Dendritic cell treated with granulocyte-macrophage colony-stimulating factor and Interleukin-4, amounts not matched to agents 40 ng/mL and 50 ng/mL, for 4 days (primary cell): ENCODE data around the gene CS.
"Not testable (repeated sequence)": the region's sequence is repeated elsewhere in the genome, so short reads cannot be mapped to it uniquely, and the experiment has no call there.

Experiments used
- H3K27ac Mint-ChIP-seq: one replicate; pipeline ENCODE4 v1.8.0; 2022; ENCODE audit warnings: mild to moderate bottlenecking, mixed read lengths
- H3K27me3 Mint-ChIP-seq: one replicate; pipeline ENCODE4 v1.8.0; 2022; ENCODE audit warnings: mild to moderate bottlenecking, mixed read lengths
- H3K36me3 Mint-ChIP-seq: one replicate; pipeline ENCODE4 v1.8.0; 2022; ENCODE audit warnings: low read depth, mixed read lengths
- H3K4me1 Mint-ChIP-seq: one replicate; pipeline ENCODE4 v1.8.0; 2022; ENCODE audit warnings: low read depth, mixed read lengths
- H3K4me3 Mint-ChIP-seq: one replicate; pipeline ENCODE4 v1.8.0; 2022; ENCODE audit warnings: mild to moderate bottlenecking, moderate library complexity, mixed read lengths
- H3K9me3 Mint-ChIP-seq: one replicate; pipeline ENCODE4 v1.8.0; 2022; ENCODE audit warnings: mixed read lengths
- intact Hi-C: fragments of 100-400 bp; cut with micrococcal nuclease; formaldehyde crosslinking; loops from one replicate; pipeline ENCODE4 v1.15.0; 2022

Gene CS

DNA sequence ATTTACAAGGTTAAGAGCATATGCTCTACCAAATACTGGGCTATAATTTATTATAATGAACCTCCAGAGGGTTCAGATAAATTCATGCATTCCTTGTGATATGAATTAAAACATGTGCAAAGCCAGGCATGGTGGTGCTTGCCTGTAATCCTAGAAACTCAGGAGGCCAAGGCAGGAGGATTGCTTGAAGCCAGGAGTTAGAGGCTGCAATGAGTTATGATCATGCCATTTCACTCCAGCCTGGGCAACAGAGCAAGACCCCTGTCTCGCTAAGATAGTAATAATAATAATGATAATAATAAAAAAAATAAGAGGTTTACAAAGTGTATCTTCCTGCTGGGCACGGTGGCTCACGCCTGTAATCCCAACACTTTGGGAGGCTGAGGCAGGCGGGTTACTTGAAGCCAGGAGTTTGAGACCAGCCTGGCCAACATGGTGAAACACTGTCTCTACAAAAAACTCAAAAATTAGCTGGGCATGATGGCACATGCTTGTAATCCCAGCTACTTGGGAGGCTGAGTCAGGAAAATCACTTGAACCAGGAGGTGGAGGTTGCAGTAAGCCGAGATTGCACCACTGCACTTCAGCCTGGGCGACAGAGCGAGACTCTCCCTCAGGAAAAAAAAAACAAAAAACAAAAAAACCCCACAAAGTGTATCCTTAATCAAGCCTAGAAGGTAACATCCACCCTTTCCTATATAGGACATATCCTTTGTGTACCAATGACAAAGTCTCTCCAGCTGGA, 7.3 kb upstream of the CS start:
- H3K4me3 Mint-ChIP-seq, result no peak overlapping the region
- H3K4me1 Mint-ChIP-seq, result peaks cover 14% of the 10 kb centered on the region
- intact Hi-C loops, result no loop called here
- H3K9me3 Mint-ChIP-seq, result no peaks in the 10 kb centered on the region
- peaks cover 46% of the 10 kb centered on the region for H3K36me3 Mint-ChIP-seq
- H3K27ac Mint-ChIP-seq, result no peak overlapping the region
- no peaks in the 10 kb centered on the region for H3K27me3 Mint-ChIP-seq

DNA sequence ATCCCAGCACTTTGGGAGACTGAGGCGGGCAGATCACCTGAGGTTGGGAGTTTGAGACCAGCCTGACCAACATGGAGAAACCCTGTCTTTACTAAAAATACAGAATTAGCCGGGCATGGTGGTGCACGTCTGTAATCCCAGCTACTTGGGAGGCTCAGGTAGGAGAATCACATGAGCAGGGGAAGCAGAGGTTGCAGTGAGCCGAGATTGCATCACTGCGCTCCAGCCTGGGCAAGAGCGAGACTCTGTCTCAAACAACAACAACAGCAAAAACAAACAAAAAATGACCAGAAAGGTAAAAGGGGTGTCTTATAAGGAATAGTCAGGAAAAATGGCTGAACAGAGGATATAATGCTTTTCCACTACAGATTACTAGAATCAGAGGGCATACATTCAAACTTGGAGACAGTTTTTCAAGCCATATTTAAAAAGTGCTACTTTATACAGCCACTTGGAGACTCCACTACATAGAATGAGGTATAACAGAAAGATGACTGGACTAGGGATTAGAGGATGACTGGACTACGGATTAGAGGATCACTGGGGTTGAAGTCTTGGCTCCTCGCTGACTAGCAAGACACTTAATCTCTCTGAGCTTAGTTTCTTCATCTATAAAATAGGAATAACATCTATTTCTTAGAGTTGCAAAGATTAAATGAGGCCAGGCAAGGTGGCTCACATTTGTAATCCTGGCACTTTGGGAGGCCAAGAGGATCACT, 4.9 kb upstream of the CS start:
- no peak overlapping the region for H3K4me3 Mint-ChIP-seq
- peaks cover 34% of the 10 kb centered on the region for H3K36me3 Mint-ChIP-seq
- no peaks in the 10 kb centered on the region for H3K27me3 Mint-ChIP-seq
- intact Hi-C loops, result no loop called here
- H3K9me3 Mint-ChIP-seq, result no peaks in the 10 kb centered on the region
- peaks cover 25% of the 10 kb centered on the region for H3K4me1 Mint-ChIP-seq
- no peak overlapping the region for H3K27ac Mint-ChIP-seq

DNA sequence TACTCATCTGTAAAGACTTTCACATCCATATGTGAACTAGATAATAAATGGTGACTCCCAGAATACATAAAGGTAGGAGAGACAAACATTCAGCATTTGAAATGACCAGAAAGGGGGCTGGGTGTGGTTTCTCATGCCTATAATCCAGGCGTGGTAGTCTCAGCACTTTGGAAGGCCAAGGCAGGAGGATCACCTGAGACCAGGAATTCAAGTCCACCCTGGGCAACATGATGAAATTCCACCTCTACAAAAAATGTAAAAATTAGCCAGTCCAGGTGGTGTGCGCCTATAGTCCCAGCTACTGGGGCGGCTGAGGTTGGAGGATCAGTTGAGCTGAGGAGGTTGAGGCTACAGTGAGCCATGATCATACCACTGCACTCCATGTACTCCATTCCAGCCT, 4.1 kb upstream of the CS start:
- H3K9me3 Mint-ChIP-seq, result no peaks in the 10 kb centered on the region
- peaks cover 34% of the 10 kb centered on the region for H3K36me3 Mint-ChIP-seq
- H3K27ac Mint-ChIP-seq, result no peak overlapping the region
- H3K4me3 Mint-ChIP-seq, result no peak overlapping the region
- intact Hi-C loops, result no loop called here
- H3K27me3 Mint-ChIP-seq, result no peaks in the 10 kb centered on the region
- H3K4me1 Mint-ChIP-seq, result peaks cover 21% of the 10 kb centered on the region

DNA sequence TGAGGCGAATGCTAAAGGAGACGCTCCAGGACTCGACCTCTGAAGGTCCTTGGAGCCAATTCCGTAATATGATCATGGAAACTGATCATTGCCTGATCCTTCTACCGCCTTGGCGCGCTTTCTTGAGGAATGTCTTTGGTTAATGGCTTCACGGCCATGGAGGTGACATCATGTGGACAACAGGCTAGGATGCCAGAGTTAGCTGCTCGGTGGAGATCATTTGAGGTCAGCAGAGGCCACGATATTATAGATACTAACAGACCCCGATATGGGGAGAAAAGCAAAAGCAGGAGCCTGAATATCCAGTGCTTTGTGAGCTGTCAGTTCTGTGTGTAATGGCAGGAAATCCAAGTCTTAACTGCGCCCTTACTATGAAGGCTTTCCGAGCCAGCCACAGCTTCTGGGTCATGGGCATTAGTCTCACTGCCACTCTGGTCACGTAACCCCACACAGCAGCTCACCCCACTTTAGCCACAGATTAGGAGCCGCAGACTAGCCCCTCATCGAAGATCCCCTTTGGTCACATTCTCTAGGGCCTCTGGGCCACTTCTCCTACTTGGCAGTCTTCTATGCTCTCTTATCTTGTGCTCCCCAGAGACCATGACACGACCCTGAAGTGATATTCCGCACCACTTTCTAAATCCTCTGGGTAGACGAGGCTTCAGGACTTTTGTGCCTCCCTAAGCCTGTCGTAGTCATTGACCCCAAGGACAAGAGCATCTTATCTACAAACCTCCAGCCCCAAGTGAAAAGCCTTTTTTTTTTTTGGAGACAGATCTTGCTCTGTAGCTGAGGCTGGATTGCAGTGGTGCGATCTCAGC, 724 bp upstream of the CS start:
- H3K27me3 Mint-ChIP-seq, result no peaks in the 10 kb centered on the region
- H3K27ac Mint-ChIP-seq, result peak overlapping the region; percentile 99
- H3K4me1 Mint-ChIP-seq, result peaks cover 54% of the 10 kb centered on the region
- H3K36me3 Mint-ChIP-seq, result peaks cover 52% of the 10 kb centered on the region
- intact Hi-C loops, result loop anchor here (1.0 kb wide), 2 partner anchors 15 to 34 kb away; no protein-coding TSS in a partner anchor
- peak overlapping the region; percentile 95 for H3K4me3 Mint-ChIP-seq
- H3K9me3 Mint-ChIP-seq, result no peaks in the 10 kb centered on the region

GRCh38 chr12:56299308-56299852, 750 bp downstream of the CS start:
- peak overlapping the region; percentile 99 for H3K27ac Mint-ChIP-seq
- H3K4me3 Mint-ChIP-seq, result peak overlapping the region; percentile 95
- H3K27me3 Mint-ChIP-seq, result no peaks in the 10 kb centered on the region
- peaks cover 41% of the 10 kb centered on the region for H3K36me3 Mint-ChIP-seq
- H3K4me1 Mint-ChIP-seq, result peaks cover 54% of the 10 kb centered on the region
- H3K9me3 Mint-ChIP-seq, result no peaks in the 10 kb centered on the region
- intact Hi-C loops, result no loop called here

GRCh38 chr12:56298828-56299227, 1.3 kb downstream of the CS start:
- H3K4me1 Mint-ChIP-seq, result peaks cover 58% of the 10 kb centered on the region
- no peaks in the 10 kb centered on the region for H3K9me3 Mint-ChIP-seq
- intact Hi-C loops, result no loop called here
- peak overlapping the region; percentile 95 for H3K4me3 Mint-ChIP-seq
- H3K27me3 Mint-ChIP-seq, result no peaks in the 10 kb centered on the region
- H3K36me3 Mint-ChIP-seq, result peaks cover 46% of the 10 kb centered on the region
- H3K27ac Mint-ChIP-seq, result peak overlapping the region; percentile 99

DNA sequence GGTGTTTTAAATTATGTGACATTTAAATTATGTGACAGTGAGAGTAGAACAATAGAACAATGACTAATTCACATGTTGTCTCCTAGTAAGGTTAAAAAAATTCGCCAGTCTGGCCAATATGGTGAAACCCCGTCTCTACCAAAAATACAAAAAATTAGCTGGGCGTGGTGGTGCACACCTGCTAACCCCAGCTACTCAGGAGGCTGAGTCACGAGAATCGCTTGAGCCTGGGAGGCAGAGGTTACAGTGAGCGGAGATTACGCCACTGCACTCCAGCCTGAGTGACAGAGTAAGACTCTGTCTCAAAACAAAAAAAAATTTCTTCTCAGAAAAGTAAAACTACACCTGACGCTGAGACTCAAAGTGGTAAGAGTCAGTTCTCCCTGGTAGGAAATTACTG, 2.7 kb downstream of the CS start:
- no peaks in the 10 kb centered on the region for H3K27me3 Mint-ChIP-seq
- H3K4me3 Mint-ChIP-seq, result peak overlapping the region; percentile 26
- H3K4me1 Mint-ChIP-seq, result peaks cover 64% of the 10 kb centered on the region
- H3K36me3 Mint-ChIP-seq, result peaks cover 54% of the 10 kb centered on the region
- peak overlapping the region; percentile 34 for H3K27ac Mint-ChIP-seq
- no peaks in the 10 kb centered on the region for H3K9me3 Mint-ChIP-seq
- intact Hi-C loops, result no loop called here

GRCh38 chr12:56296295-56296694, 3.8 kb downstream of the CS start:
- Mint-ChIP-seq H3K4me1 (peaks cover 56% of the 10 kb centered on the region), H3K9me3 (no peaks in the 10 kb centered on the region), H3K27me3 (no peaks in the 10 kb centered on the region), H3K4me3 (no peak overlapping the region), H3K36me3 (peaks cover 61% of the 10 kb centered on the region), H3K27ac (no peak overlapping the region)
- intact Hi-C loops, result no loop called here

DNA sequence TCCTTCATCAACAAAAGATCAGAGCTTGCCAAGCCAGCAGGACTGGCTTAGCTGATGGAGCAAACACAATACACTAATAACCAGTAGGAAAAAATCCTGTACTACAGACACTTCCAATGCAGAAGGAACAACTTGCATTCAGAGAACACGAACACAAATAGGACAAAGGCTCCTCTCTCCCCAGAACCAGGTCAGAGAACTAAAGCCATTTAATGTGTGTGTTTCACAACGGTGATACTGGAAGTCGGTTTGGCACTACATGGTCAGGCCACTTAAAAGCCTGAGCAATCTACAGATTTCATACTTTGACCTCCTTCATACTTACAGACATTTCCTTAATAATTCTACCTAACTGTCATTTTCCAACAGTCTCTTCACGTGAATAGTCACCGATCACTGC, 6.3 kb downstream of the CS start:
- Mint-ChIP-seq H3K27me3 (no peaks in the 10 kb centered on the region), H3K9me3 (no peaks in the 10 kb centered on the region), H3K27ac (no peak overlapping the region), H3K36me3 (peaks cover 66% of the 10 kb centered on the region), H3K4me3 (no peak overlapping the region), H3K4me1 (peaks cover 44% of the 10 kb centered on the region)
- intact Hi-C loops, result no loop called here

- Mint-ChIP-seq H3K36me3 (peaks cover 81% of the 10 kb centered on the region), H3K4me1 (peaks cover 12% of the 10 kb centered on the region), H3K4me3 (no peak overlapping the region), H3K27ac (no peak overlapping the region), H3K9me3 (no peaks in the 10 kb centered on the region), H3K27me3 (no peaks in the 10 kb centered on the region)
- intact Hi-C loops, result no loop called here
Observed at GRCh38 chr12:56288705-56289387, 11.3 kb downstream of the CS start.

DNA sequence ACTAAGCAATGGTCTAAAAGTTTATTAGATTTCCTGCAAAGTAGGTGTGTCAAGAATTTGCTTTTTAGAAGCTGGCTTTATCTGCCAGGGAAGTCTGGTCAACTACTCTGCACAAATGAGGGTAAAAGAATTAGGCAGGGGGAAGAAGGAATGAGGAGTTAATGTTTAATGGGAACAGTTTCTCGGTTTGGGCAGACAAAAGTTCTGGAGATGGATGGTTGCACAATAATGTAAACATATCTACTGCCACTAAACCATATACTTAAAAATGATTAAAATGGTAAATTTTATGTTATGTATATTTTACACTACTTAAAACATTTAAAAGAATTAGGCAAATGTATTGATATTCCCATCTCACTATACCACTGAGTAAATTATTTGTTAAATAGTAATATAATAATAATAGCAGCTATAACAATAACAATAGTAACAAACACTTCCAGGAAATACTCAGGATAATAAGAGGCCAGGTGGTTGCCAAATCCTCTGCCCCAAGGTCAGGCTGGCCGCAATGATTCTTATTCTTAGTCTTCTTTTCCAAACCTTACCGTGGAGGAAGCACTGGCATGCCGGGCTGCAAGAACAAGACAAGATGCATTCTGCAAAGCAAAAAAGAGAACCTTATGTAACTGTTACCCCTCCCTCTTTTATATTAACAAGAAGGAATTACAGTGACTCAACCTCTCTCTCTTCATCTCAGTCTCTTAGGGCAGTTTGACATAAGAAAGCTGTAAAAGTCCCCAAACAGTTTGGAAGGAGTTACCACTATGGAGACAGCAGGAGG, 13.9 kb downstream of the CS start:
- Mint-ChIP-seq H3K27ac (no peak overlapping the region), H3K4me1 (peaks cover 3% of the 10 kb centered on the region), H3K27me3 (no peaks in the 10 kb centered on the region), H3K36me3 (peaks cover 87% of the 10 kb centered on the region), H3K9me3 (no peaks in the 10 kb centered on the region), H3K4me3 (no peak overlapping the region)
- intact Hi-C loops, result no loop called here

DNA sequence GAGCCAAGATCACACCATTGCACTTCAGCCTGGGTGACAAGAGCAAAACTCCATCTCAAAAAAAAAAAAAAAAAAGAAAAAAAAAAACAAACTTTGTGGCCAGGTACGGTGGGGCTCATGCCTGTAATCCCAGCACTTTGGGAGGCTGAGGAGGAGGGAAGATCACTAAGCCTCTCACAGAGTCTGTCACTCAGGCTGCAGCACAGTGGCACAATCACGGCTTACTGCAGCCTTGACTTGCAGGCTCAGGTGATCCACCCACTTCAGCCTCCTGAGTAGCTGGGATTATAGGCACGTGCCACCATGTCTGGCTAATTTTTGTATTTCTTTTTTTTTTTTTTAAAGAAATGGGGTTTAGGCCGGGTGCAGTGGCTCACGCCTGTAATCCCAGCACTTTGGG, 15.9 kb downstream of the CS start:
- H3K9me3 Mint-ChIP-seq, intact Hi-C loops, H3K27me3 Mint-ChIP-seq, H3K4me3 Mint-ChIP-seq, H3K4me1 Mint-ChIP-seq, H3K27ac Mint-ChIP-seq: not testable (repeated sequence)
- peaks cover 88% of the 10 kb centered on the region for H3K36me3 Mint-ChIP-seq

DNA sequence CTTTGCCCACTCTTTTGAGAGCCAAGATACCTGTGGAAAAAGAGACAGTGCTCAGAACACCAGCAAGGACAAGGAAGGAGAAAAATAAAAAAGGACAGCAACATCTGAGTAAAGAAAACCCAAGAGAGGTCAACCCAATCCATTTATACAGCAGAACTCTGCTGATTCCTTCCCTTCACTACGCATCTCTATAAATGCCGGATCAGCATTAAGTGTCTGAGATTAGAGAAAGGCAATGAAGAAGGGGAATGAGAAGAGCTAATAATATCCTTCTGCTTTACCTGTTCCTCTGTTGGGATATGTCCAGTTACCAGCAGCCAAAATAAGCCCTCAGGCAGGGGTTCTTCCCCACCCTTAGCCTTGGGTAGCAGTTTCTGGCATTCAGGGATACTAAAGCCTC, 17.6 kb downstream of the CS start:
- H3K27ac Mint-ChIP-seq, result no peak overlapping the region
- peaks cover 96% of the 10 kb centered on the region for H3K36me3 Mint-ChIP-seq
- intact Hi-C loops, result no loop called here
- no peak overlapping the region for H3K4me3 Mint-ChIP-seq
- H3K4me1 Mint-ChIP-seq, result no peaks in the 10 kb centered on the region
- H3K27me3 Mint-ChIP-seq, result no peaks in the 10 kb centered on the region
- H3K9me3 Mint-ChIP-seq, result no peaks in the 10 kb centered on the region
